Fibroblast of lung (primary cell): ENCODE results near the gene TAF11L10. TPM values are rescaled to one million over a fixed set of nuclear protein-coding genes. Genes with fewer than 3 reads are reported as not detected.
"Not testable (repeated sequence)": the region's sequence is repeated elsewhere in the genome, so short reads cannot be mapped to it uniquely, and the experiment has no call there.

Source experiments
- DNase-seq, 2 donors: peaks; one replicate each; pipeline versions ENCODE4 v3.0.0 to v3.0.0-alpha.2; 2010; ENCODE audit warnings: low read depth in 2 of 2
- H2AFZ ChIP-seq: 2 replicates; pipeline ENCODE4 v1.5.1; 2012; ENCODE audit warnings: low read length, control low read depth, inconsistent platforms
- H3K27ac ChIP-seq: 2 replicates; pipeline ENCODE4 v1.5.1; 2011; ENCODE audit warnings: low read length, control low read depth; ENCODE audit not compliant: insufficient read depth
- H3K27me3 ChIP-seq: 2 replicates; pipeline ENCODE4 v1.5.1; 2011; ENCODE audit warnings: mild to moderate bottlenecking, low read length; ENCODE audit not compliant: control insufficient read depth, insufficient read depth
- H3K36me3 ChIP-seq: 2 replicates; pipeline ENCODE4 v1.5.1; 2011; ENCODE audit warnings: low read length; ENCODE audit not compliant: control insufficient read depth, insufficient read depth
- H3K4me1 ChIP-seq: 2 replicates; pipeline ENCODE4 v1.5.1; 2011; ENCODE audit warnings: low read length; ENCODE audit not compliant: control insufficient read depth, insufficient read depth; ENCODE audit errors: extremely low read depth
- H3K4me2 ChIP-seq: 2 replicates; pipeline ENCODE4 v1.5.1; 2011; ENCODE audit warnings: low read length, control low read depth; ENCODE audit not compliant: insufficient read depth; ENCODE audit errors: extremely low read depth
- H3K4me3 ChIP-seq, 4 experiments: fragments of 200-600 bp in 1 of 4; sonication (generic) in 1 of 4; replicated peaks in 1 of 4; 2 replicates each; pipeline ENCODE4 v1.5.1; 2011 to 2016; ENCODE audit warnings: low read length in 4 of 4, low read depth in 3 of 4, mild to moderate bottlenecking in 3 of 4, control low read depth in 2 of 4, inconsistent platforms in 1 of 4, mixed read lengths in 1 of 4; ENCODE audit not compliant: insufficient read depth in 1 of 4; ENCODE audit errors: control extremely low read depth in 1 of 4
- H3K79me2 ChIP-seq: 2 replicates; pipeline ENCODE4 v1.5.1; 2012; ENCODE audit warnings: mild to moderate bottlenecking, low read length, inconsistent platforms; ENCODE audit not compliant: control insufficient read depth, insufficient read depth
- H3K9ac ChIP-seq: 2 replicates; pipeline ENCODE4 v1.5.1; 2011; ENCODE audit warnings: mild to moderate bottlenecking, low read length, control low read depth; ENCODE audit not compliant: insufficient read depth
- H3K9me3 ChIP-seq: 2 replicates; pipeline ENCODE4 v1.5.1; 2012; ENCODE audit warnings: low read depth, low read length; ENCODE audit not compliant: control insufficient read depth, insufficient read depth
- H4K20me1 ChIP-seq: 2 replicates; pipeline ENCODE4 v1.5.1; 2011; ENCODE audit warnings: low read length; ENCODE audit not compliant: control insufficient read depth, insufficient read depth; ENCODE audit errors: extremely low read depth
- EZH2 ChIP-seq: IDR thresholded peaks from 2 replicates; pipeline ENCODE4 v1.5.1; 2012; ENCODE audit warnings: low read length, control low read depth, mild to moderate bottlenecking; ENCODE audit errors: missing control alignments
- polyA plus RNA-seq, 2 donors: library from polyadenylated mRNA; depleted of rRNA in 1 of 2; stranded (reverse) in 1 of 2; unstranded in 1 of 2; fragments of >200 nt; gene quantifications; 2 replicates each; pipeline ENCODE4 v1.2.1, GENCODE V29; 2011 to 2012; ENCODE audit warnings: missing spikeins in 1 of 2
- total RNA-seq: library from RNA; depleted of rRNA; stranded (reverse); fragments of >200 nt; gene quantifications from 2 replicates; pipeline ENCODE4 v1.2.1, GENCODE V29; 2014
- TF ChIP-seq, protein P1 (sequence below), 2 donors: IDR thresholded peaks in 1 of 2; conservative IDR thresholded peaks in 1 of 2; 1 replicate in 1 of 2; 2 replicates in 1 of 2; pipeline ENCODE4 v1.5.1; 2011 to 2012; ENCODE audit warnings: low read length in 2 of 2, control low read depth in 1 of 2, inconsistent platforms in 1 of 2, low read depth in 1 of 2, mild to moderate bottlenecking in 1 of 2

The TAF11L10 gene
- total and polyA plus RNA-seq, 2 donors (not counting 1 experiment from before 2014, with no cell fraction given) = not detected

DNA sequence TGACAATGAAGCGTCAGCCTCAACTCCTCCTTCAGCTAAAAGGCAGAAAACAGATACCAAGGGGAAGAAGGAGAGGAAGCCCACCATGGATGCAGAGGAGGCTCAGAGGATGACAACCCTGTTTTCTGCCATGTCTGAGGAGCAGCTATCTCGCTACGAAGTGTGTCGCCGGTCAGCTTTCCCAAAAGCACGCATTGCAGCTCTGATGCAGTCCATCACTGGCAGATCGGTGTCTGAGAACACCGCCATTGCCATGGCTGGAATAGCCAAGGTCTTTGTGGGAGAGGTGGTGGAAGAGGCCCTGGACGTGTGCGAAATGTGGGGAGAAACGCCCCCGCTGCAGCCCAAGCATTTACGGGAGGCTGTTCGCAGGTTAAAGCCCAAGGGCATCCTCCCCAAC, 7.3 kb upstream of the TAF11L10 start:
- no peaks in the 10 kb centered on the region for H3K36me3 ChIP-seq
- H3K27ac ChIP-seq = no peak overlapping the region
- no peaks in the 10 kb centered on the region for H3K27me3 ChIP-seq
- no peak overlapping the region for H3K9ac ChIP-seq
- no peak overlapping the region for H3K4me2 ChIP-seq
- no peak overlapping the region for H2AFZ ChIP-seq
- no peak for DNase-seq
- no peaks in the 10 kb centered on the region for H3K79me2 ChIP-seq
- no peak overlapping the region for H3K4me3 ChIP-seq
- H3K4me1 ChIP-seq = no peaks in the 10 kb centered on the region
- no peaks in the 10 kb centered on the region for H3K9me3 ChIP-seq
- H4K20me1 ChIP-seq = no peaks in the 10 kb centered on the region
- TF ChIP-seq, protein P1, sequence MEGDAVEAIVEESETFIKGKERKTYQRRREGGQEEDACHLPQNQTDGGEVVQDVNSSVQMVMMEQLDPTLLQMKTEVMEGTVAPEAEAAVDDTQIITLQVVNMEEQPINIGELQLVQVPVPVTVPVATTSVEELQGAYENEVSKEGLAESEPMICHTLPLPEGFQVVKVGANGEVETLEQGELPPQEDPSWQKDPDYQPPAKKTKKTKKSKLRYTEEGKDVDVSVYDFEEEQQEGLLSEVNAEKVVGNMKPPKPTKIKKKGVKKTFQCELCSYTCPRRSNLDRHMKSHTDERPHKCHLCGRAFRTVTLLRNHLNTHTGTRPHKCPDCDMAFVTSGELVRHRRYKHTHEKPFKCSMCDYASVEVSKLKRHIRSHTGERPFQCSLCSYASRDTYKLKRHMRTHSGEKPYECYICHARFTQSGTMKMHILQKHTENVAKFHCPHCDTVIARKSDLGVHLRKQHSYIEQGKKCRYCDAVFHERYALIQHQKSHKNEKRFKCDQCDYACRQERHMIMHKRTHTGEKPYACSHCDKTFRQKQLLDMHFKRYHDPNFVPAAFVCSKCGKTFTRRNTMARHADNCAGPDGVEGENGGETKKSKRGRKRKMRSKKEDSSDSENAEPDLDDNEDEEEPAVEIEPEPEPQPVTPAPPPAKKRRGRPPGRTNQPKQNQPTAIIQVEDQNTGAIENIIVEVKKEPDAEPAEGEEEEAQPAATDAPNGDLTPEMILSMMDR (conservative IDR thresholded peaks at IDR 0.05 in 1 of 2, IDR thresholded peaks at IDR 0.05 in 1 of 2; ENCODE audit: low read depth in 1 of 2, low read length in 2 of 2) = no peak
- TF ChIP-seq EZH2 = no peak

DNA sequence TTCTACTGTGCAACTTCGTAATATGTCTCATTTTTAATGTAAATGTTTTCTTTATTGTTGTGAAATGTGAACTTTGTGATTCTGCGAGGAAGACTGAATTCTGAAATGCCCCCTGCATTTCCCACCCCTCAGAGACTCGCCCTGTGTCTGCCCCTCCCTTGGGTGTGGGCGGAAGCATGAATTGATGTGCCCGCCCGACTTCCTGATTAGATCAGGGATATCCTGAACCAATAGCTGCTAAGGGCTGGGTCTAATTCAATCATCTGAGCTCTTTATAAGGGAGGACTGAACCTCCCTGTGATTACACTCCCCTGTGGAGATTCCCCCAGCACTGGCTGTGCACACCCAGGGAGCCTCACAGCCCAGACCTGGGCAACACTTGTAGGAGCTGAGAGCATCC, 6.3 kb upstream of the TAF11L10 start, which contains the start of gene TAF11L11:
Gene TAF11L11 (plus strand): TSS at position 304 of the 400 bp plus-strand sequence.
- not testable (repeated sequence) for H3K4me2 ChIP-seq, H3K4me3 ChIP-seq, H3K9me3 ChIP-seq, H3K27me3 ChIP-seq, H4K20me1 ChIP-seq, DNase-seq, H3K27ac ChIP-seq, H3K36me3 ChIP-seq, H3K4me1 ChIP-seq, H2AFZ ChIP-seq, H3K9ac ChIP-seq, H3K79me2 ChIP-seq

DNA sequence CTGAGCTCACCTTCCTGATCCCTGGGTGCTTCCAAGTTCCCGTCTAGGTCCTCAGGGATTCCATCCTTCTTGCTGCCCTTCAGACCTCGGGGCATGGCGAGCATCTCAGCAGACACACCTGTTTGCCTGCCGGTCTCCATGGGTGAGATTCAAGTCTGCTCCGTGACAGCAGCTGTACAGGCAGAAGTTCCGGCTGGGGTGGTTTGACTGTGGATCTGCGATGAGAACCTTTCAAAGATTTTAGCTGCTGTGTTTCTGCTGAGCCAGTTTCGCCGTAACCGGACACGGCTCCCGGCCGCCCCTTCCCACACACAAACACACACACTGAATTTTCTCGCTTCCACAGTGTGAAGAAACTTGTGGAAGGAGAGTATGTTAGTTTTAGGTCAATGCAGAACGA, 3.4 kb downstream of the TAF11L10 start, which contains the start of gene TAF11L9:
Gene TAF11L9 (minus strand): TSS at position 140 of the 400 bp plus-strand sequence.
- DNase-seq, H3K79me2 ChIP-seq, H3K27me3 ChIP-seq, H3K27ac ChIP-seq, H3K4me1 ChIP-seq, H3K4me2 ChIP-seq, H3K4me3 ChIP-seq, H3K9me3 ChIP-seq, H2AFZ ChIP-seq, H3K36me3 ChIP-seq, H4K20me1 ChIP-seq, H3K9ac ChIP-seq: not testable (repeated sequence)

DNA sequence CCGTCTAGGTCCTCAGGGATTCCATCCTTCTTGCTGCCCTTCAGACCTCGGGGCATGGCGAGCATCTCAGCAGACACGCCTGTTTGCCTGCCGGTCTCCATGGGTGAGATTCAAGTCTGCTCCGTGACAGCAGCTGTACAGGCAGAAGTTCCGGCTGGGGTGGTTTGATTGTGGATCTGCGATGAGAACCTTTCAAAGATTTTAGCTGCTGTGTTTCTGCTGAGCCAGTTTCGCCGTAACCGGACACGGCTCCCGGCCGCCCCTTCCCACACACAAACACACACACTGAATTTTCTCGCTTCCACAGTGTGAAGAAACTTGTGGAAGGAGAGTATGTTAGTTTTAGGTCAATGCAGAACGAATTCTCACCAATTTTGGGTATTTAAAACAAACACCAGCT, 6.8 kb downstream of the TAF11L10 start, which contains the start of gene TAF11L8:
Gene TAF11L8 (minus strand): TSS at position 101 of the 400 bp plus-strand sequence.
- H2AFZ ChIP-seq = not testable (repeated sequence)

DNA sequence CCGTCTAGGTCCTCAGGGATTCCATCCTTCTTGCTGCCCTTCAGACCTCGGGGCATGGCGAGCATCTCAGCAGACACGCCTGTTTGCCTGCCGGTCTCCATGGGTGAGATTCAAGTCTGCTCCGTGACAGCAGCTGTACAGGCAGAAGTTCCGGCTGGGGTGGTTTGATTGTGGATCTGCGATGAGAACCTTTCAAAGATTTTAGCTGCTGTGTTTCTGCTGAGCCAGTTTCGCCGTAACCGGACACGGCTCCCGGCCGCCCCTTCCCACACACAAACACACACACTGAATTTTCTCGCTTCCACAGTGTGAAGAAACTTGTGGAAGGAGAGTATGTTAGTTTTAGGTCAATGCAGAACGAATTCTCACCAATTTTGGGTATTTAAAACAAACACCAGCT, 12.0 kb downstream of the TAF11L10 start, which contains the start of gene TAF11L7:
Gene TAF11L7 (minus strand): TSS at position 101 of the 400 bp plus-strand sequence.
- H4K20me1 ChIP-seq, H3K36me3 ChIP-seq, H3K27ac ChIP-seq, DNase-seq, H2AFZ ChIP-seq, H3K27me3 ChIP-seq, H3K79me2 ChIP-seq, H3K4me3 ChIP-seq, H3K9ac ChIP-seq, H3K9me3 ChIP-seq, H3K4me1 ChIP-seq, H3K4me2 ChIP-seq: not testable (repeated sequence)

More for the DNA sequence above, 6.8 kb downstream of the TAF11L10 start, which contains the start of gene TAF11L8:
- not testable (repeated sequence) for H3K36me3 ChIP-seq, H3K4me1 ChIP-seq, H3K27me3 ChIP-seq, H3K27ac ChIP-seq, DNase-seq, H3K4me2 ChIP-seq, H4K20me1 ChIP-seq, H3K9me3 ChIP-seq, H3K4me3 ChIP-seq, H3K79me2 ChIP-seq, H3K9ac ChIP-seq
